HepG2 (cell line): ENCODE measurements around the gene SH3GLB2. TPM values are rescaled to one million over a fixed set of nuclear protein-coding genes. Genes with fewer than 3 reads are reported as not detected.

ENCODE experiments used
- ATF5 ChIP-seq: sonication (generic); formaldehyde crosslinking; IDR thresholded peaks from 2 replicates; pipeline ENCODE4 v1.4.0; 2020; ENCODE audit warnings: mild to moderate bottlenecking, low read depth, missing genetic modification reagents
- BCLAF1 ChIP-seq: fragments of 450-650 bp; IDR thresholded peaks from 2 replicates; pipeline ENCODE4 v1.6.1; 2017; ENCODE audit warnings: mild to moderate bottlenecking
- DMTF1 ChIP-seq: sonication (generic); formaldehyde crosslinking; IDR thresholded peaks from 2 replicates; pipeline ENCODE4 v1.4.0; 2020; ENCODE audit warnings: mild to moderate bottlenecking, missing genetic modification reagents
- FOSL2 ChIP-seq: sonication (generic); formaldehyde crosslinking; IDR thresholded peaks from 2 replicates; pipeline ENCODE4 v1.4.0; 2020; ENCODE audit warnings: missing genetic modification reagents
- HMGA1 ChIP-seq: sonication (generic); formaldehyde crosslinking; conservative IDR thresholded peaks from 2 replicates; pipeline ENCODE4 v1.4.0; 2020; ENCODE audit warnings: missing genetic modification reagents
- NFE2L1 ChIP-seq: sonication (generic); formaldehyde crosslinking; IDR thresholded peaks from 2 replicates; pipeline ENCODE4 v1.4.0; 2020; ENCODE audit warnings: missing genetic modification reagents, mild to moderate bottlenecking, borderline replicate concordance
- NPAS2 ChIP-seq: sonication (generic); formaldehyde crosslinking; IDR thresholded peaks from 2 replicates; pipeline ENCODE4 v1.8.0; 2022; ENCODE audit warnings: mild to moderate bottlenecking, missing genetic modification reagents, borderline replicate concordance
- NR2F2 ChIP-seq: IDR thresholded peaks from 2 replicates; pipeline ENCODE4 v1.6.1; 2012; ENCODE audit warnings: low read depth, inconsistent platforms, borderline replicate concordance
- PREB ChIP-seq: sonication (generic); formaldehyde crosslinking; IDR thresholded peaks from 2 replicates; pipeline ENCODE4 v1.4.0; 2020; ENCODE audit warnings: missing genetic modification reagents
- SMAD9 ChIP-seq: sonication (generic); formaldehyde crosslinking; IDR thresholded peaks from 2 replicates; pipeline ENCODE4 v1.5.1; 2020; ENCODE audit warnings: mild to moderate bottlenecking, missing genetic modification reagents
- TBL1XR1 ChIP-seq: fragments of 150-350 bp; IDR thresholded peaks from 2 replicates; pipeline ENCODE4 v1.6.1; 2014; ENCODE audit warnings: borderline replicate concordance, low read length; ENCODE audit not compliant: partially characterized antibody
- TCF7 ChIP-seq: sonication (generic); IDR thresholded peaks from 2 replicates; pipeline ENCODE4 v1.6.1; 2016; ENCODE audit warnings: antibody characterized with exemption, low read depth
- TP53 ChIP-seq: sonication (generic); formaldehyde crosslinking; conservative IDR thresholded peaks from 2 replicates; pipeline ENCODE4 v1.4.0; 2020; ENCODE audit warnings: missing genetic modification reagents
- ZKSCAN5 ChIP-seq: sonication (generic); formaldehyde crosslinking; IDR thresholded peaks from 2 replicates; pipeline ENCODE4 v1.5.1; 2020; ENCODE audit warnings: mild to moderate bottlenecking, missing genetic modification reagents
- ZNF10 ChIP-seq: sonication (generic); formaldehyde crosslinking; IDR thresholded peaks from 2 replicates; pipeline ENCODE4 v1.4.0; 2020; ENCODE audit warnings: mild to moderate bottlenecking, low read depth, missing genetic modification reagents, borderline replicate concordance
- ZNF232 ChIP-seq: sonication (generic); formaldehyde crosslinking; IDR thresholded peaks from 2 replicates; pipeline ENCODE4 v1.4.0; 2020; ENCODE audit warnings: missing genetic modification reagents, borderline replicate concordance
- ZNF263 ChIP-seq: sonication (generic); formaldehyde crosslinking; IDR thresholded peaks from 2 replicates; pipeline ENCODE4 v1.4.0; 2020; ENCODE audit warnings: missing genetic modification reagents
- ZNF292 ChIP-seq: sonication (generic); formaldehyde crosslinking; IDR thresholded peaks from 2 replicates; pipeline ENCODE4 v1.8.1; 2022; ENCODE audit warnings: mild to moderate bottlenecking, low read depth, missing genetic modification reagents, borderline replicate concordance
- ZNF350 ChIP-seq: sonication (generic); formaldehyde crosslinking; IDR thresholded peaks from 2 replicates; pipeline ENCODE4 v1.4.0; 2020; ENCODE audit warnings: mild to moderate bottlenecking, low read depth, missing genetic modification reagents, borderline replicate concordance
- ZNF496 ChIP-seq: sonication (generic); formaldehyde crosslinking; IDR thresholded peaks from 2 replicates; pipeline ENCODE4 v1.8.1; 2023; ENCODE audit warnings: mild to moderate bottlenecking, moderate library complexity, missing genetic modification reagents; ENCODE audit not compliant: insufficient replicate concordance
- ZNF629 ChIP-seq: sonication (generic); formaldehyde crosslinking; conservative IDR thresholded peaks from 2 replicates; pipeline ENCODE4 v1.5.0; 2020; ENCODE audit warnings: missing genetic modification reagents
- ZSCAN5A ChIP-seq: sonication (generic); formaldehyde crosslinking; IDR thresholded peaks from 2 replicates; pipeline ENCODE4 v1.8.0; 2022; ENCODE audit warnings: mild to moderate bottlenecking, missing genetic modification reagents, borderline replicate concordance
- polyA plus RNA-seq, 8 experiments: library from polyadenylated mRNA; depleted of rRNA in 3 of 8; stranded (reverse) in 7 of 8; unstranded in 1 of 8; fragments of >200 nt; fragmentation: Illumina TruSeq in 4 of 8; extraction: Trizol in 4 of 8; gene quantifications; 2 replicates each; pipeline versions ENCODE4 v1.2.1 to v1.2.3, GENCODE V29; 2011 to 2016; ENCODE audit warnings: low read depth in 4 of 8, missing spikeins in 1 of 8, mixed read lengths in 1 of 8; ENCODE audit not compliant: insufficient read depth in 1 of 8
- total RNA-seq, 5 experiments: library from RNA; depleted of rRNA; stranded (reverse); fragments of >200 nt; fragmentation: Illumina TruSeq; extraction: Trizol; gene quantifications; 2 replicates each; pipeline ENCODE4 v1.2.3, GENCODE V29; 2016; ENCODE audit warnings: low read depth in 1 of 5

SH3GLB2 gene
- total and polyA plus RNA-seq, 2 of the 13 experiments (the other 11 are each of a cell fraction or from before 2014, with no cell fraction given) = 24.0 to 40.6 TPM

- TF ChIP-seq SMAD9 (no peak), FOSL2 (CRISPR knock-in tag) (no peak), ZSCAN5A (no peak), ZNF350 (CRISPR knock-in tag) (no peak), ZKSCAN5 (CRISPR knock-in tag) (no peak), NFE2L1 (CRISPR knock-in tag) (no peak), ZNF232 (CRISPR knock-in tag) (0 out of 2 replicates have a peak, but pooled peaks have one; percentile 13), ZNF292 (CRISPR knock-in tag) (0 out of 2 replicates have a peak, but pooled peaks have one; percentile 17), BCLAF1 (no peak), DMTF1 (CRISPR knock-in tag) (no peak; the same call in 1 of the 2 replicates), NR2F2 (no peak), PREB (no peak), TBL1XR1 (no peak), ZNF10 (CRISPR knock-in tag) (no peak), TCF7 (no peak), ZNF263 (CRISPR knock-in tag) (0 out of 2 replicates have a peak, but pooled peaks have one; percentile 68), ZNF496 (CRISPR knock-in tag) (no peak), ATF5 (CRISPR knock-in tag) (no peak), NPAS2 (CRISPR knock-in tag) (no peak), ZNF629 (CRISPR knock-in tag) (no peak; the same call in 1 of the 2 replicates), HMGA1 (CRISPR knock-in tag) (no peak), TP53 (CRISPR knock-in tag) (no peak)
Measured at GRCh38 chr9:129027685-129028191, 393 bp downstream of the SH3GLB2 start (continued).
